Activated naive CD4-positive, alpha-beta T cell treated with anti-CD3 and anti-CD28 coated beads, Interleukin-2, amount 50 U/mL, for 16 hours (primary cell): ENCODE data around the gene SMG6.

Experiments
- DNase-seq: peaks from one replicate; pipeline ENCODE4 v3.0.0-alpha.2; 2020

The SMG6 gene

DNA sequence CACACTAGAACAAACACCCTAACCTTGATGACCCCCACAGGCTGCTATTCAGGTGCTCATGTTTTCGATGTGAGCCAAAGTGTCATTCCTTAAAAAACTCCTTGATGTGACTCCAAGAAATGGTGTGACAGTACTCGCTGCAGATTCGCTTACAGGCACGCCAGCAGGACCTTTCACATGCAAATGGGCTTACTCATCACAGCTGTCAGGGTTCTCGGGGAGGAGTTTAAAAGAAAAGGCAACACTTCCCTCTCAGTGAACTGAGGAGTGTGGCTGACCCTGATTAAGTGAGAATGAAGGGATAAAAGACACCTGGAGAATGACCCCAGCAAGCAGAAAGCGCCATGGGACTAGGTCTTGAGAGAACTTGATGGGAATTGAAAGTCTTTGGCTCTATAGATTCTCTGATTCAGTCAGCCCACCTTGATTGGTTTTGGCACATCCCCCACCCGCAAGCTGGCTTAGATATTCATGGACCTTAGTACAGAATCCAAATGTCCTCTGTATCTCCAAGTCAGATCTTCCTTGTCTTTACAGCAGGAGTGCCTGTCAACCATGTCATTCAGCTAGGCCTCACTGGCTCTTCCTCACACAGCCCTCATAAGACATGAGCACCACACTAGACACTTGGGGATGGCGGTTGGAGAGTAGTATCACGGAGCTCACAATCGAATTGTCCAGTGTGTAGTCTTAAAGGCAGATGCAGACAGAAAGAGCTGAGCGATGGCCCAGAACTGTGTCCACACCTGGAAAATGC, 166.1 kb downstream of the SMG6 start:
- DNase-seq, result no peak

DNA sequence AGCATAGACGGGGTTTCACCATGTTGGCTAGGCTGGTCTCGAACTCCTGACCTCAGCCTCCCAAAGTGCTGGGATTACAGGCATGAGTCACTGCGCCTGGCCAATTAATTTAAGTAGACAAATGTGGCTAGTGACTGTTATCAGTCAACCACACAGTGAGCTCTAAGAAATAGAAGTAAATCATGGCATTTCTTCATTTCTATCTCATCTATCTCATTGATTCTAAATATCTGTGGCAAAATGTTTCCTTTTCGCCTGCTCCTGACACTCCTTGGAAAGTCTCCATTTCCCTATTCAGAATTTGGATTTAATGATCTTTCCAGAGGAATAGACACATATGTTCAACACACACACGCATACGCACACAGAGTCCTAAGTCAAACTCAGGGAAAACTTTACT, 167.3 kb downstream of the SMG6 start:
- DNase-seq, result no peak

DNA sequence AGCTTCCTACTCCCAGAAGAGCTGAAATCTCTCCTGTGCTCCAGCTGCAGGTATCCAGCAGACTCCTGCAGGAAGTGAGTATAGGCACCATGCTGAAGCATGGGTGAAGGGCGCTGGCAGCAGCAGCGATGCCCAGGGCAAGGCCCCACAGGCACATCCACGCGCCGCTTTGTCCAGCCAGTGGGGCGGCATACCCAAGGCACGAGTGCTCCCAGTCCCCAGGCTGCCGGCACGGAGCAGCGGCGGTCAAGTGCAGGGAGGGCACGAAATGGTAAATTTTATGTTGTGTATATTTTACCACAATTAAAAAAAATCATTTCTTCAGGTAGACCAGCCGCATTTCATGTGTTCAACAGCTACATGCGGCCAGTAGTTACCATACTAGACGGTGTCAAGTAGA, 175.6 kb downstream of the SMG6 start:
- DNase-seq, result no peak

DNA sequence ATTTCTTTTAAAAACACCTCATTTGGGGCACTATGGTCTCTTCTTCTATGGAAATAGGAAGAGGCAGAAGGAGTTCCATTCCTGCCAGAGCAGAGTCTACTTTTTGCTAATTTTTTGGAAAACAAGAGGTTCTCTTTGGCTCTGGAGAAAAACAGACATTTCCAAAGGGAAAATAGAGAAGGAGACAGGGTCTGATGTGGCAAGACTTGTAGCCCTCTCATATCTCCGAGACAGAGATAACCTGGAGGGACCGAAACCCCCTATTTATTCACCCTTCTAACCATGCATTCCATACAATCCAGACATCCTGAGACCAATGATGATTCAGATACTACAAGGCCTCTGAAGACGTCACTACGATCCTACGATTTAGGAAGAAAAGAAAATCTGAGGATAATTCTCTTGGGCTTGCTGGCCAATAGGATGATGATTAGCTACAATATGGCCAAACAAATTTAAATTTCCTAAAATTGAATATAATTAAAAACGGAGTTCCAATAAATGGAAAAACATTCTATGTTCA, 178.5 kb downstream of the SMG6 start:
- no peak for DNase-seq

DNA sequence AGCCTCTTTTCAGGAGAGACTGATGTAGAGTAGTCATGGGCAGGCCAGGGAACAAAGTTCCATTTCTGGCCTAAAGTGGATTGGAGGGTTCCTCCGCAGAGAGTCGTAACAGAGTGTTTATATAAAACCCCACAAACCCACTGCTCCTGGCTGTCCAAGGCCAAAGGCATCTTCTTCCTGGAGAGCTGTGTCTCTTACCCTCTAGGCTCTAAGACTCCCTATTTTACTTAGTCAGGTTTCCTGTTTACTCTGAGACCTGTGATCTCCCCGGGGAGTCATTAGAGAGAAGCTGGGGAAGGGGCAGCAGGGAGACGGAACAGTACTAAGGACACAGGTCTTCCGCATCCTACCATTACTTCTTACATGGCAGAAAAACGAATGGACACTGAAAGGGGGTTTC, 179.2 kb downstream of the SMG6 start:
- no peak for DNase-seq

DNA sequence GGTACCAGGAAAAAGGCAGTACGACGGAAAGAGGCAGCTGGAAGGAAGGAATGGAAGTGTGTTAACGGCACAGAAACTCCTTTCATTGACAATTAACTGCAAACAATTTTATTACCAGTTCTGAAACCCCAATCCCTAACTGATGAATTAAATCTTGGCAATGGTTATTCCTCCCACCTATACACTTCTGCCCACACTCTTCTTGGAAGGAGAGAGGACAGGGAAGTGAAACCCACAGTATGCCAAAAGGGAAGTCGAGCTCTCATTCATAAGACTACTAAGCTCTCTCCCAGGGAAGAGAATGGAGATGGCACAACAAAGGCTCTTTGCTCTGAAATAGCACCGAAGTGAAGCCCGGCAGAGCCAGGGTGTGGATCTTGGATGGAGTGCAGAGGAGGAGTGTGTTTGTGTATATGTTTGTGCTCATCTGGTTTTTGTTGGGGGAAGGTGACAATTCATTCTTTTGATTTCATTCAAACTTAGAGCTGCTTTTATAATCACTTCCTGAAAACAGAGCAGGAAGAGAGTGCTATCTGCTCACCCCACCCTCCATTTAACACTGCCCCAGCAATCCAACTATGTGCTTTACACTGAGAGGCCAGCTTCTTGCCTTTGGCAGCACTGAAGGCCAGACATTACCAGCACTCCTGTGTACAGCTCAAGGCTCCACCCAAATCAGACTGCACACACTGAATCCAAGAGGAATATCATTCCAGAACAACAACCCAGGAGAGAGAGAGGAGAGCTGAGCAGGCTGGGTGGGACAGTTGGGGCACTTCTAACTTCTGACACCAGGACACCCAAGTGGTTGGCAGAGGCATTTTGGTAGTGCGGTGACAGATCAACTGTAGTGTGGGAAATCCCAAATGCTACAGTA, 180.0 kb downstream of the SMG6 start:
- DNase-seq, result no peak

DNA sequence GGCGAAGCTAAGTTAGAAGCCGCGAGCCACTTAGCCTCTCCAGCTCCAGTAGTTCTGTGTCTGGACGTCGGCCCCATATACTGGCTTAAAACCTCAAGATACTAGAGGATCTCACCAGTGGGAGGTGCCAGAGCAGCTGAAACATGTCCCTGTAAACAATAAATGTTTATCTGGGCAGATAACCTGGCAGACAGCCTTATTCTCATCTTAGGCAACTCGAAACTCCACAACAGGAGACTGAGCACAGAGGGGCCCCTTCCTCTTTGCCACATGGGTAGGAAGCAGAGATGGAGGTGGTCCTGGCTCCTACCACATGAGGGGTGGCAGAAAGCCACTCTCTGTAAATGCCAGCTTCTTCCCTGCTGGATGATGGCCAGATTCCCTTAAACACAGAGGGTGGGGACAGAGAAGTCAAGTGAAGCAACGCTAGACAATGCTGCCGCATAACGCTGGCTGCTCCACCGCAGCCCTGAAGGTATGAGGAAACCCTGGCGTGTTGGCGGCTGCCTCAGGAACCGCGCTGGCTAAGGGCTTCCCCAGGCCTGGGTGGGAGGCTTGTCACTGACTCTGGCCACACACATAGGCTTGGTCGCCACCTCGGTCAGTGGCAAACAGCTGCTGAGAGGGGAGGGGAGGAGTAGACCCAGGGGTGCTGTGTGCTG, 180.8 kb downstream of the SMG6 start:
- no peak for DNase-seq

DNA sequence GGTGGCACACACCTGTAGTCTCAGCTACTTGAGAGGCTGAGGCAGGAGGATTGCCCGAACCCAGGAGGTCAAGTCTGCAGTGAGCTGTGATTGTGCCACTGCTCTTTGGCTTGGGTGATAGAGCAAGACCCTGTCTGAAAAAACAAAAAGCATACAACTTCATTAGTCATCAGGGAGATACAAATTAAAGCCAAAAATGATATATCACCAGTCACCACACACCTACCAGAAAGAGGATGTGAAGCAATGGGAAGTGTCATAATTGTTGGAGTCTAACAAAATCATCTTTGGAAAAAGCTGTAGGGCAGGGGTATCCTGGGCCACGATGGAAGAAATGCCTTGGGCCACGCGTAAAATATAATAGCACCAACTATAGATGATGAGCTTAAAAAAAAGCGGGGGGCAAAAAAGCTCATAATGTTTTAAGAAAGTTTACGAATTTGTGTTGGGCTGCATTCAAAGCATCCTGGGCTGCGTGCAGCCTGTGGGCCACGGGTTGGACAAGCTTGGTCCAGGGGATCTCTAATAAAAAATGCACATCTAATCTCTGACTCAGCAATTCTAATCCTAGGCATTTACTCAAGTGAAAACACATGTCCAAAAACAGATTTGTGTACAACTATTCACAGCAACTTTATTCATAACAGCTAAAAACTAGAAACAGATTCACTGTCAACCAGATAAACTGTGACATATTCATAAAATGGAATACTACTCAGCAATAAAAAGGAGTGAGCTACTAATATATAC, 182.8 kb downstream of the SMG6 start:
- DNase-seq, result no peak

DNA sequence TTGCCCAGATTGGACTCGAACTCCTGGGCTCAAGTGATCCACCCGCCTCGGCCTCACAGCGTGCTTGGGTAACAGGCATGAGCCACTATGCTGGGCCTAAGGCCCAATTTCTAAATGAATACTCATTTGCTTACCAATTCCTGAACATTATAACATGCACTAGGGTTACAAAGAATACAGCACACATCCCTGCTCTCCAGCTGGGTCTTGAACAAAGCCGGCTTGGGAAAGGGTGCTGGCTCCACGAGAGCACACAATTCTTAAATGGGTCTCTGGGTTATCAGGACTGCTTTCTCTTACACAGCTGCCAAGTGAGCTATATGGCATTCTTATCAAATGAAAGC, 190.3 kb downstream of the SMG6 start:
- DNase-seq, result no peak

DNA sequence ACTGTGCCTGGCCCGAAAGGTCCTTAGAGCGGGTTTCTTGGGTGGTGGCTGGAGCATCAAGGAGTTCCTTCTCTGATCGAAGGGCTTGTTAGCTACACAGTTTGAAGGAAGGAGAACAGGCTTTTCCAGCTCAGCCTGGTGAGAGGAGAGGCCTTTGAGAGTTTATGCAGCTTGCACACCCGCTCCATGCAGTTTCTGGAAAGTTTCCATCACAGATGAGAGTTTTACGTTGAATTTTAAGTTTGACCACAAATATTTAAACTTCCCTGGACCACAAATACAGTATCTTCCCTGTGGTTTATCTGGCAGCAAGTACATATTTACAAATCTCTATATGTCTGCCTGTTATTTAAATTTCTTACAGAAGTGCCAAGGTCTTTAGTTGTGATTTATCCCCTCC, 191.9 kb downstream of the SMG6 start:
- no peak for DNase-seq

DNA sequence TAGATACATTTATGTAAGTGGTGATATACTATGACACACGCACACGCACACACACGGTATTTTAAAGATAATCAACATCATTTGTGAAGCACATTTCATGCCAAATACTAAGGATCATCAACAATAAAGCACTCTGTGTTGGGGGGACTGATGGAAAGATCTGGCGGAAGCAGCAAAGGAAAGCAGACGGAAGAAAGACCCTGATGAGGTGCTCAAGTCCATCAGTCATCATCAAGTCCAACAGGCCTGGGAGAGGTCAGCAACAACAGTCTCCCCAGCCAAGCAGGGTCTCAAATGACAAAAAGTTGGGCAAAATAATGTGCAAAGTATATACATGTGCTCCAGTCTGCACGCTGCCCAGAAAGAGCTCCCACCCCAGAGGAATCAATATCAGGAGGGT, 193.1 kb downstream of the SMG6 start:
- DNase-seq, result no peak

DNA sequence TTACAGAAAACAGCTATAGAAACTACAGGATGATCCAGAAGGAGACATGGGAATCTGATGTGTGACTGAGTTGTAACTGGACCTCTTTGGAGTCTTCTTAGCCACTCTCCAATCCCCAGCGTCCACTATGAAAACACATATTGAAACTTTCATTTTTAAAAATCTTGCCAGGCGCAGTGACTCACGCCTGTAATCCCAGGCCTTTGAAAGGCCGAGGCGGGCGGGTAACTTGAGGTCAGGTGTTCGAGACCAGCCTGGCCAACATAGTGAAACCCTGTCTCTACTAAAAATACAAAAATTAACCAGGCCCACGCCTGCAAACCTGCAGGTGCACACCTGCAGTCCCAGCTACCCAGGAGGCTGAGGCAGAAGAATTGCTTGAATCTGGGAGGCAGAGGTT, 195.4 kb downstream of the SMG6 start:
- DNase-seq, result no peak

DNA sequence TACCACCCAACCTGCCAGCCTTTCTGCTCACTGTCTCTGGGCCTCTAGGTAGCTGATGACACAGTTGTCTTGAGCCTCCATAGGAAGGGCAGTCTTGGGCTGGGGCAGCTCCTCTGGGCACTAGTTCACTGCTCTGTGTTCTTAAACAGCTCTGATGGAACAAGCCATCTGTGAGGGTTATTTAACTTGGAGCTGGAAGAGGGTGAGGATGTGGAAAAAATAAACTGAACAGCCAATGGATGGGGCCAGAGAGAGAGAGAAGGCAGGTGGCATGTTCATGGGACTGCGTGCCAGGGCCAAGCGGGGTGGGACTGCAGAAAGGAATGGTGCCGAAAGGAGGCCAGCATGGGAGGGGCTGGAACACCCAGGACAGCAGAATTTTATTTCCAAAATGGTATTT, 196.1 kb downstream of the SMG6 start:
- no peak for DNase-seq

DNA sequence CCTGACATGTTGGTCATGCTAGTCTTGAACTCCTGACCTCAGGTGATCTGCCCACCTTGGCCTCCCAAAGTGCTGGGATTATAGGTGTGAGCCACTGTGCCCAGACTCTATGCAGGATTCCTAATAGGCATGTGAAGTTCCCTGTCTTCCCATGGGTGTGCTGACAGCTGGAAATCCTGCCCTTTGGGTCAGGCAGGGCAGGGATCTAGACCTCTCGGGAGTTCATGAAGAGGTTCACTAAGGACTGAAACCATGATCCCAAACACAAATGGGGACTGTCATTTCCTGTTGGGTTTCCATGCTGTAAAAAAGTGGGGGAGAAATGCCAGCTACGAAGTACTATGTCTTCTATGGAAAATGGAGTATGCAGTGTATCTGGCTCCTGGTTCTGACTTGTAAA, 196.5 kb downstream of the SMG6 start:
- no peak for DNase-seq

DNA sequence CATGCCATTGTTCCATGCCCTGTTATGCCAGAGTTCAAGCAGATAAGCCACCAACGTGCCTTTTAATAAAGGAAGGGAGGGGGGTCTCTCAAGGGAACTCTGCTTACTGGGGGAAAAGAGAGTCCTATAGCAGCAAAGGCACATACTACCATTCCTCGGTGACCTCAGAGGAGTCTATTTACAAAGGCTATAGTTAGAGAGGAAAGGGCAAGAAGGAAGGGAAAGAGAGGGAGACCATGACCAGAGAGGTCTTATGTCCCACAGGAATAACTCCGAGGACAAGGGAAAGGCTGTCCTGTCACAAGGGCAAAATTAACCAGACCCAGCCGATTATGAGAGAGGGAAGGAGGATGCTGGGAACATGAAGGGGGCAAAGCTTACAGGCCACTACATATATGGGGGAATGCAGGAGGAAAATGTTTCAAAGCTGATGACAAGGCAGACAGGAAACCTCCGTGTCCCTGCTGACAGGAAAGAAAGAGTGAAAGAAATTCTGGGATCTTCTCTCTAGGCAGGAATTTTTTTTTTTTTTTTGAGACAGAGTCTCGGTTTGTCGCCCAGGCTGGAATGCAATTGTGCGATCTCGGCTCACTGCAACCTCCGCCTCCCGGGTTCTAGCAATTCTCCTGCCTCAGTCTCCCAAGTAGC, 197.2 kb downstream of the SMG6 start:
- no peak for DNase-seq

DNA sequence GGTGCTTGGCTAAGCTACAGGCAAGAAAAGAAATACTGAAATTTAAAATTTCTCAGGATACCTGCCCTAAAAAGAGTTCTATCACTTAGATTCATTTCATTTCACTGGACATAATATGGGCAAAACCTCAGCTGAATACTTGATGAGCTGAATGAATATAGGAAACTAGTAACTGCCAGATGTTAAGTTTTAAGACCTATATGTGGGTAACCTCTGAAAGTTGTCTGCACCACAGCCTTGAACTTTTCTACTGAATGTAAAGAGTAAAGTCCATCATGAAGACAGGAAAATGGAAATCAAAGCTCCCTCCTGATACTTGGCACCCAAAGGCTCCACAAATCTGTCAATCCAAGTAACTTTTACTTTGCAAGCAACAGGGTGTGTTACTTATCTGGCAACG, 197.9 kb downstream of the SMG6 start:
- DNase-seq, result no peak

DNA sequence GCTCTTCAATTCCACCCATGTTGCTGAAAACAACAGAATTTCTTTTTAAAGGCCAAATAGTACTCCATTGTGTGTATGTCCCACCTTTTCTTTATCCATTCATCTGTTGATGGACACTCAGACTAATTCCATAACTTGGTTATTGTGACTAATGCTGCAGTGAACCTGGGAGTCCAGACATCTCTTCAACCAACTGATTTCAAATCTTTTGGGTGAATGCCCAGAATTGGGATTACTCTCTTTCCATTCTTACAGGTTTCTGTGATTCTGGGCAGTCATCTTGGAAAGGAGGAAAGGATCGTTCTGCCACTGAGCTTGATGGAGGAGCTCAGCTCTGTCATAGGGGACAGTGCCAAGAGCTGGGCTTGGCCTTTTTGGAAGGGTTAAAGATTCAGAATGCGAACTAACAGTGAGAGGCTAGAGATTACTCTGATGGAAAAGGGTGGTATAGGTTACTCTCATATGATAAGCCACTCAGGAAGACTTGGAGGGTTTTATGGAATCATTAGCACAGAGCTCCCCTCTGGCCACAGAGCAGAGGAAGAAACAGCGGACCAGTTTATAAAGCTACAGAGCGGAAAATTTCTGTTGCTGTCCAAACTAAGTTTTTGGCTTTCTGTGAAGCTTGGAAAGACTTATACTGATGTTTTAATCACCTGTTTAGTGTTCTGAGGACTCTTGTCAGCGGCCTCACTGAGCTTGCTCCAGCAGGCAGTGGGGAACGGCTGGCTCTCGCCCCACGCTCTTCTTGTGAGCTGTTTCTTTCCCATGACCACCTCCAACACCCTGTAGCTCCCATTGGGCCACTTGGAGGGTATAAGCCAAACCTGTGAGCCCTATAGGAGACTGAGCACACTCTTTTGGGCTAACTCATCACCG, 200.4 kb downstream of the SMG6 start:
- no peak for DNase-seq

DNA sequence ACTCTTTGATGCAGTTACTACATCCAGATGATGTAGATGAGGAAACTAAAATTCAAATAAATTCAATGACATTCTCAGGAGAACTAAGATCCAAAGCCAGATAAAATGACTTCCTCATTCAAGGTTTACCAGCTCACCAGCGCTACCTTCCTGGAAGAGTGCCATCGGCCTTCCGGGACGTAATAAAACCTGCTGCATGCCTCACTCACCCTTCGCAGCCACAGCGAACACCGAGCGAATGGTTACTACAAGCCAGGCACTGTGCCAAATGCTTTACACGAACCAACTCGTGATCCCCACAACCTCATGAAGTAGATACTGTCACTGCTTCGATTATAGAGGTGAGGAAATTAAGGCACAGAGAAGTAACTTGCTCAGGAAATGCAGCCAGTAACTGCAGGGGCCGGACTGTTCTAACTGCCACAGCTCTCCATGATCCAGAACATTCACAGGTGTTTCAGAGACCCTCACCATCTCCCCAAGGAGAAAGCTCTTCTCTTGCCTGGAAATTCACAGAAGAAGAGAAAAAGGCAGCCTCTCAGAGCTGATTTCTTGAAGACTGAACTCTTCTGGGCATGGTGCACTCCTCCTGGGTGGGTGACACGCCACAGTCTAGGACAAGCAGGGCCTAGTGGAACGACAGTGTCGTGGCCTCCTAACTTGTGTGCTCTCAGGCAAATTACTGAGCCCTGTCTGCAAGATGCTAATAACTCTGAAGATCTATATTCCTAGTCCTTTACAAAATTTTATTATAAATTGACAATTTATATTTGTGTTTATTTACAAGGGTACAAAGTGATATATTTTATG, 201.9 kb downstream of the SMG6 start:
- peak; percentile 41 for DNase-seq

DNA sequence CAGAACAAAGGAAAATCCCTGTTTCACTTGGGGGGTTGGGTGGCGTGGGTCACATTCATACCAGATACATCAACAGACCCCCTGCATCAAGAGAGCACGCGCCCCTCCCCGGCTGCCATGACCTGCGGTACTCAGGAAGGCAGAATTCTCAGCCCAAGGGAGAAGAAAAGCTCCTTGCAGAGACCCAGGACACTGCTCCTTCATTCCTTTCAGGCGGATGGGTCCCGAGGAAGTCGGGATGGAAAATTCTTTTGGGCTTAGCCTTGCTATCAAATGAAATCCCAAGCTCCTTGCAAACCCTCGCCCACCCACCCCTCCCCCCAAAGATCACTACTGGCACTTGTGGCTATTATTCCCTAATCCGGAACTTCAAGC, 208.1 kb downstream of the SMG6 start:
- no peak for DNase-seq

DNA sequence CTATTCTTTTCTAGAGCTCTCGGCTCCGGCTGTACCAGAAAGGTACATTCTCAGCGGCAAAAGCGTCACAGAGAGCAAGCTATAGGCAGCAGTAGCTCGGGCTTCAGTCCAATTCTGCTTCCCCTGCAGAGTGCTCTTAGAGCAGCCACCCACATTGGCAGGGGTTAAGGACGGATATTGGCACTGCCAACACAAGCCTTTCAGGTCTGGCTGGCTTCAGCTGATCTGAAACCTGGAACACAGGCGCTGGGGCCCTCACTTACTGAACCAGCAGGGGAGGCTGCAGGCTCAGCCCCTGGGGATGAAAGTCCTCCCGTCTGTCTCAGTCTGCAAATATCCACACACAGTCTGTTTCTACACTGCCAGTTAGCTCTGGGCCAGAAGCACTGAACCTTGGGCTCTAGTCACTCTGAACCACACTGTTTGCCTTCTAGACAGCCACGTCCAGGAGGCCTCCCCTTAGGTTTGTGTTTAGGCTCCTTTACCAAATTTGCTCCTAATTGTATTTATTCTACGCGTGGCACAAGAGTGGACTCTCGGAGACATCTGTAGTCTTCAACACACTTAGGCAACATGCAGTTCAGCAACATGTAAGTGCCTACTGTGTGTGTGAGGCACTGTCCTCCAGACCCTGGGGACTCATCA, 208.6 kb downstream of the SMG6 start:
- no peak for DNase-seq
